Measurements from ENCODE around the gene HEPHL1.

The HEPHL1 gene

GRCh38 chr11:94131718-94132115 is 110.6 kb downstream of the HEPHL1 start:
- DNase-seq = no peak

GRCh38 chr11:94132152-94132558 is 111.0 kb downstream of the HEPHL1 start:
- DNase-seq = no peak

DNA sequence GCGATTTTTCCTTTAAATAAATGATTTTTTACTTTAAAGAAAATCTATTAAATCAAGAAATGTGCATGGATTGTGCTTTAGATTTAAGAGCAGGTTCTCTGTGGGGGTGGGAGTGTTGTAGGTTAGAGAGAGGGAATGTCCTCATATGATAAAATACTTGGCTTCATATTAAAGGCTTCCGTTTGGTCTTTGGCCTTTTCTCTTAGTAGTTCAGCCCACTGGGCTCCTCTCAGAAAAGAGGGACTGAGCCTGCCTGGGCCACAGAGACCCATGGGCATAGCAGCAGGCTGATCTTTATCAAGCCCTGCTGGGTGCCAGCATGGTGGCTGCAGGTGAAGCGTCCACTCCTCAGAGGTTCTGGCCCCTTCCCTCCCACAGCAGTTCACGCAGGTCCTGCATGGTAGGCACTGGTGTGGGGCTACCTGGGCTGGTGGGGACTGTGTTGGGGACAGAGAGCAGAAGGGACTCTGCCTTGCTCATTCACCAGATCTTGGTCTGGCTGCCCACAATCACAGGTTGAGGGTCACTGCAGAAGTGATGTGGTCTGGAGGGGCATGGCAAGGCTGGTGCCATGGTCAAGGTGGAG is 111.8 kb downstream of the HEPHL1 start:
- no peak for DNase-seq

- DNase-seq = no peak
These were observed 112.6 kb downstream of the HEPHL1 start for GRCh38 chr11:94133752-94134151.

GRCh38 chr11:94134651-94135512 is 113.7 kb downstream of the HEPHL1 start:
- DNase-seq = no peak

- no peak for DNase-seq
These were observed 118.3 kb downstream of the HEPHL1 start for GRCh38 chr11:94139416-94139815.

GRCh38 chr11:94140154-94140655 is 119.1 kb downstream of the HEPHL1 start:
- DNase-seq = no peak

- no peak for DNase-seq
These were observed 120.6 kb downstream of the HEPHL1 start for GRCh38 chr11:94141511-94142307.

GRCh38 chr11:94142308-94143281 is 121.4 kb downstream of the HEPHL1 start:
- DNase-seq = no peak

GRCh38 chr11:94144216-94144615 is 123.1 kb downstream of the HEPHL1 start:
- no peak for DNase-seq

GRCh38 chr11:94144664-94145063 is 123.5 kb downstream of the HEPHL1 start:
- no peak for DNase-seq

DNA sequence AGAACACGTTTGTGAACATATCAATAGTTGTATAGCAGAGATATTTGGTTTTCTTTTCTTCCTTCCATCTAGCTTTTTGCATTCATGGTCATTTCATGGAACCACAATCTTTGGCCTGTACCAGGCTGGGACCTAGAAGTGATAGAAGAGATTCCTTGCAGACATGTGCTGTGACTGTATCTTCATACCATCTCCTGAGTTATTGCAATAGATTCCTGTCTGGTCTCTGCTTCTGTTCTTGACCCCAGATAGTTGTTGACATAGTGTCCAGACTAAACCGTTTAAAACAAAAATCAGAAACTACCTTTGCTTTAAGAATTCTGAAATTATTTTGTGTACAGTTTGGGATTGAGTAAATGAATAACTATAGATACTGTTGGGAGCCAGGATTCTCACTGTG is 124.3 kb downstream of the HEPHL1 start:
- no peak for DNase-seq

DNA sequence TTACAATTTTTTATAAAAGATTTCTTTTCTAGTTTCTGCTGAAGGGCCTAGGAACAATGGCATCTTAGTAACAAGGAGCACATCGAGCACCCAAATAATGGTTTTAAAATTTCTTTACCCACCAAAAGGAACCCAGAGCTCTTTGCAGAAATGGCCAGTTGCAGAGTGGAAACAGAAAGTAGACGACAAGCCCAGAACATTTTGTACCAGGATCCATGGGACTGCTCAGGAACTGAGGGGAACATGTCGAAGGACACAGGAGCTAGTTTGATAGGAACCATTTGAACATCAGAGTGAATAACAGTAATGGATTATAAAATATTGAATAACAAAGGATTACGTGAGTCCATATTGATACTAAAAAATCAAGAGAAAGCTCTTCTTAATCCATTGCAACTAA is 124.8 kb downstream of the HEPHL1 start:
- DNase-seq = no peak

- DNase-seq = no peak
These were observed 126.3 kb downstream of the HEPHL1 start for GRCh38 chr11:94147433-94147845.

- DNase-seq = no peak
These were observed 127.0 kb downstream of the HEPHL1 start for GRCh38 chr11:94148189-94148588.

GRCh38 chr11:94149431-94150017 is 128.4 kb downstream of the HEPHL1 start:
- DNase-seq = no peak

- no peak for DNase-seq
These were observed 128.9 kb downstream of the HEPHL1 start for GRCh38 chr11:94150056-94150455.

DNA sequence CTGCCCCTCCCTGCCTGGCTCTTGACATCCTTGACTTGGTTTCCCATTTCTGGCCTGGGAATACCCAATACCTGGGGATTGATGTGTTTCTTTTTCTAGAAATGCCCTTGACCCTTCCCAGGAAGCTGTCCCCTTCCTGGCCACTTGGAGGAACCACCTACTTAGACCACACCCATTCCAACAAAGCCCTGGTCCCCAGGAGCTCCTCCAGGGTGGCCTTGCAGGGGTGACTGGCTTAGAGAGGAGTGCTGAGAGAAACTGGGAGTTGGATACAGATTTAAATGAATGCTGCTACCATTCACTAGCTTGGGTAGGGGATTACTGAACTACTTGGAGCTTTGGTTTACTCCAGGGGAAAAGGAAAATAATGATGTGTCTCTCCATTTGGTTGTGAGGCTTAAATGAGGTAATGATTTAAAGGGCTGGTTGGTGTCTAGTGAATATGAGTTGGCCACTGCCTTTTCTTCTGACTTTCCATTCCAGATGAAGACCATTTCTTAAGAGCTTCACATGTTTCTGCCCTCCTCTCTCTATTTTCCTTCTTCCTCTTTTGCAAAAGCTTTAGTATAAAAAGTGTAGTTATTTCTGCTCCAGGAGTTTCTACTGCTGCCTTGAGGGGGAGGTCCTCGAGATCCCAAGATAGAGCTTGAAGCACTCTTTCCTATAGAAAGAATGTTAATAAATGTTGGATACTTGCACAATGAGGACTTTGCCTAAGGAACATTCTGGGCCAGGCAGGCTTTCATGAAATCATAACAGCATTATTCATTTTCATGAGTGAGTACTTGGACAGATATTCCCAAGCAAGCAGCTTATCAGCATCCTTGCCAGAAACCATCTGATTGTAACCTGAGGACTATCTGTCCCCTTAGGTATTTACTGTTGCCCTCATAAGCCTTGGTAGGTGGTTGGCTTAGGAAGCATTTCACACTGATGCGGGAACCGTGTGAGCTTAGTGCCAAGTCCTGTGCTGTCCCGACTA is 129.8 kb downstream of the HEPHL1 start:
- DNase-seq = no peak

DNA sequence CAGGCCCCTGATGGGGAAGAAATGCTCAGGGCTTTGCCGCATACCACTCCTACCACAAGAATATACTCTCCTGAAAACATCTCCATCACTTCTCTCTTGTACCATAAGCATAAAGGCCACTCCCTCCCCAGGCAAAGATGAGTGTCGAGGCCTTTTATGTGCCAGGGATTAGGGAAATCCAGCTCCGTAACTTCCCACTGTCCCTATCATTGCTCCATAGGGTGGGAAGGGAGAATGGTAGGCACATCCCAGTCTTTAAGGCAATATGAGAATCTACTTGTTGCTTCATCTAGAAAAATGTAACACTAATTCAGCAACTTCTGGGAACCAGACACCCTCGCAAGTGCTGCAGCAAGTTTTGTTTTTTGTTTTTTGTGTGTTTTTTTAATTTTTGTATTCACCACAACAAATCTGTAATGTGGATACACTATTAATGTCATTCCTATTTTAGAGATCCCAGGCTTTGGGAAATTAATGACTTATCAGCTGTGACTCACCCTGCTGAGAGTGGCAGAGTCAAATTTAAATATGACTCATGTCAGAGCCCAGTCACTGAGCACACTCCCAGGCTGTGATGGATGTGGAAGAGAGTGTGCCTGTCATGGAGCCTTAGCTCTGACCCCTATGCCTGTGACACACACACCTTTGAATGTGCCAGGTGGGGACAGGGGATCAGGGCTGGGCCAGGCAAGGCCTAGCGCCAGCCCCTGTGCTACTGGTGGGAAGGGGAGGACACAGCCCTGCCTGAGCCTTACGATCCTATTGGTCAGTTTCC is 130.9 kb downstream of the HEPHL1 start:
- no peak for DNase-seq

DNA sequence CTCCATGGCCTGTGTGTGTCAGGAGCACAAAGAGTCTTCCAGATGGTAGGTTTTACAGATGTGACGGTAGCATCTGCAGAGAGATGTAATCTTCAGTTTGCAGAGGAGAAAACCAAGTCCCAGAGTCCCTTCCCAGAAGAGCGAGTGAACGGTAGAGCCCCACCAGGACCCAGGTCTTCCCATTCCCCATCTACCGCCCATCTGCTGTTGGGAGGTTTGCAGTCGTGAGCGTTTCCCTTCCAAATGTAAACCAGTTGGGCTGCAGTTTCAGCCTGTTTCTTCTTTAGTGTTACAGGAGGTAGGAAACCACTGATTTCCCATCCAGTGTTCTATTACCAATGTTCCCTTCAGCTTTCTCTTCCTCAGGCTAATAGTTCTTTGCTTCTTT is 131.5 kb downstream of the HEPHL1 start:
- DNase-seq = no peak

All from activated naive CD4-positive, alpha-beta T cell (primary cell).